Measurements from ENCODE around the gene P3H1. TPM values are rescaled to one million over a fixed set of nuclear protein-coding genes. Genes with fewer than 3 reads are reported as not detected.

P3H1 gene
- total and polyA plus RNA-seq, 12 donors: 5.0 to 31.4 (median 9.0) TPM

GRCh38 chr1:42780176-42780575, 13.3 kb upstream of the P3H1 start:
- DNase-seq (no peak), ATAC-seq (no peak)
- no peaks in the 10 kb centered on the region for H3K9me3 ChIP-seq
- WGBS, 2 donors: 94 to 100% methylated on average over 1 of the region's 1 CpG
- intact Hi-C loops (cut with DNase I): loop anchor here in 1 of 10 donors (10.0 kb wide), 1 partner anchor 295 kb away; no protein-coding TSS in a partner anchor
- peaks cover 0 to 6% (median 0%) of the 10 kb centered on the region in 7 donors for H3K27me3 ChIP-seq
- no peak for TF ChIP-seq CTCF (IDR thresholded peaks at IDR 0.05)
- peaks cover 0 to 83% (median 36%) of the 10 kb centered on the region in 9 donors for H3K36me3 ChIP-seq
- no peak overlapping the region for H3K4me3 ChIP-seq
- H3K4me1 ChIP-seq: peaks cover 3 to 6% (median 6%) of the 10 kb centered on the region in 9 donors
- no peak overlapping the region for H3K27ac ChIP-seq

GRCh38 chr1:42779725-42780124, 12.9 kb upstream of the P3H1 start:
- H3K36me3 ChIP-seq: peaks cover 0 to 88% (median 41%) of the 10 kb centered on the region in 9 donors
- intact Hi-C loops (cut with DNase I): loop anchor here in 8 of 10 donors (2.0 to 10.0 kb wide), 4 partner anchors 145 to 295 kb away; no protein-coding TSS in a partner anchor

GRCh38 chr1:42777852-42778251, 11.0 kb upstream of the P3H1 start:
- Histone ChIP-seq H3K4me3 (no peak overlapping the region), H3K27me3 (no peaks in the 10 kb centered on the region), H3K9me3 (no peaks in the 10 kb centered on the region), H3K36me3 (peaks cover 0 to 98% (median 49%) of the 10 kb centered on the region in 9 donors), H3K4me1 (no peaks in the 10 kb centered on the region), H3K27ac (no peak overlapping the region)
- TF ChIP-seq CTCF (IDR thresholded peaks at IDR 0.05): peak; percentile 32 to 68 (median 62)
- intact Hi-C loops (cut with DNase I): loop anchor here in 8 of 10 donors (1.0 to 10.0 kb wide), 4 partner anchors 147 to 296 kb away; no protein-coding TSS in a partner anchor
- no peak for DNase-seq
- ATAC-seq: peak in 5 of 8 donors; percentile 59 to 70 (median 63)

More at GRCh38 chr1:42779725-42780124, 12.9 kb upstream of the P3H1 start:
- Histone ChIP-seq H3K27ac (no peak overlapping the region), H3K4me3 (no peak overlapping the region), H3K4me1 (peaks cover 0 to 2% (median 1%) of the 10 kb centered on the region in 9 donors), H3K27me3 (peaks cover 0 to 2% (median 0%) of the 10 kb centered on the region in 7 donors), H3K9me3 (no peaks in the 10 kb centered on the region)
- WGBS, 2 donors: 91 to 92% methylated on average over 2 of the region's 2 CpGs
- DNase-seq: no peak
- no peak for TF ChIP-seq CTCF (IDR thresholded peaks at IDR 0.05)
- ATAC-seq: no peak

- Histone ChIP-seq H3K27me3 (no peaks in the 10 kb centered on the region), H3K4me1 (peaks cover 0 to 11% (median 0%) of the 10 kb centered on the region in 9 donors), H3K4me3 (no peak overlapping the region), H3K9me3 (no peaks in the 10 kb centered on the region), H3K36me3 (peaks cover 0 to 92% (median 49%) of the 10 kb centered on the region in 9 donors), H3K27ac (no peak overlapping the region)
- intact Hi-C loops (cut with DNase I): loop anchor here in 7 of 10 donors (5.0 to 10.0 kb wide), 2 partner anchors 148 to 296 kb away; no protein-coding TSS in a partner anchor
- DNase-seq (no peak), ATAC-seq (no peak)
- TF ChIP-seq CTCF (IDR thresholded peaks at IDR 0.05): no peak
- WGBS, 2 donors: 98% methylated on average over 6 of the region's 6 CpGs
Observed at GRCh38 chr1:42776502-42776901, 9.7 kb upstream of the P3H1 start.

Data from heart right ventricle (tissue), 16 donors.